ENCODE results near the gene COX8C.
"Not testable (repeated sequence)": the region's sequence is repeated elsewhere in the genome, so short reads cannot be mapped to it uniquely, and the experiment has no call there.

GRCh38 chr14:93354873-93355272 lies 7.9 kb downstream of the COX8C start:
- not testable (repeated sequence) for TF ChIP-seq POLR2A, CTCF (IDR thresholded peaks at IDR 0.05)

Data from lower leg skin (tissue), 3 donors.